Breast epithelium (tissue), 3 donors: ENCODE results near the gene GRIP2.

Experiments used
- POLR2A ChIP-seq: fragments of 450-650 bp; IDR thresholded peaks from one replicate; pipeline ENCODE4 v1.6.1; 2016; ENCODE audit warnings: antibody characterized with exemption, mild to moderate bottlenecking, moderate library complexity
- POLR2AphosphoS5 ChIP-seq, 3 donors: sonication (generic); formaldehyde crosslinking; IDR thresholded peaks; one replicate each; pipeline ENCODE4 v1.6.1; 2017; ENCODE audit warnings: antibody characterized with exemption in 3 of 3

DNA sequence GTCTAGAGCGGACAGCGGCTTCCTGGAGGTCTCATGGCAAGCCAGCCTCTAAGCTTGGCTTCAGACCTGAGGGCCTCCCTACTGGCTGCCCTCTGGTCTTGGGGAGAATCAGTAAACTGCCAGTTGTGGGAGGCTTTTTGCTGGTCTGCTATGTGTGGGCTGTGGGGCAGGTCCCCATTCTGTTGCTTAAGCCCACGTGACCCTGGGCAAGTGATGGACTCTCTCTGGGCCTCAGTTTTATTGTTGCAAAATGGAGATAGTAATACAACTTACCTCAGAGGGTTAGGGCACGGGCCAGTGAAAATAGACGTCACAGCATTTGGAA lies 76.0 kb downstream of the GRIP2 start:
- TF ChIP-seq POLR2AphosphoS5 (IDR thresholded peaks at IDR 0.05) (no peak), POLR2A (no peak)
